Stimulated activated naive CD8-positive, alpha-beta T cell treated with anti-CD3 and anti-CD28 coated beads, Interleukin-15, amount 100 ng/mL, for 72 hours (primary cell): ENCODE results near the gene ZNF524.

ENCODE experiments used
- ATAC-seq: fragments of 150-1000 bp; cut with Tn5 transposase; 2 replicates; pipeline ENCODE4 v1.10.0; 2021; ENCODE audit warnings: mild to moderate bottlenecking, moderate library complexity
- DNase-seq, 2 donors: peaks; one replicate each; pipeline ENCODE4 v3.0.0; 2021 to 2022
- H3K27ac Mint-ChIP-seq, 2 donors: one replicate each; pipeline ENCODE4 v1.8.0; 2022; ENCODE audit warnings: mild to moderate bottlenecking in 2 of 2, mixed read lengths in 2 of 2, moderate library complexity in 2 of 2
- H3K27me3 Mint-ChIP-seq: one replicate; pipeline ENCODE4 v1.8.0; 2022; ENCODE audit warnings: mixed read lengths
- H3K4me1 Mint-ChIP-seq: one replicate; pipeline ENCODE4 v1.8.0; 2022; ENCODE audit warnings: mild to moderate bottlenecking, mixed read lengths
- H3K4me3 Mint-ChIP-seq, 2 donors: one replicate each; pipeline ENCODE4 v1.8.0; 2022; ENCODE audit warnings: mild to moderate bottlenecking in 2 of 2, mixed read lengths in 2 of 2, moderate library complexity in 1 of 2
- H3K9me3 Mint-ChIP-seq, 2 donors: one replicate each; pipeline ENCODE4 v1.8.0; 2022; ENCODE audit warnings: mixed read lengths in 2 of 2

Gene ZNF524

DNA sequence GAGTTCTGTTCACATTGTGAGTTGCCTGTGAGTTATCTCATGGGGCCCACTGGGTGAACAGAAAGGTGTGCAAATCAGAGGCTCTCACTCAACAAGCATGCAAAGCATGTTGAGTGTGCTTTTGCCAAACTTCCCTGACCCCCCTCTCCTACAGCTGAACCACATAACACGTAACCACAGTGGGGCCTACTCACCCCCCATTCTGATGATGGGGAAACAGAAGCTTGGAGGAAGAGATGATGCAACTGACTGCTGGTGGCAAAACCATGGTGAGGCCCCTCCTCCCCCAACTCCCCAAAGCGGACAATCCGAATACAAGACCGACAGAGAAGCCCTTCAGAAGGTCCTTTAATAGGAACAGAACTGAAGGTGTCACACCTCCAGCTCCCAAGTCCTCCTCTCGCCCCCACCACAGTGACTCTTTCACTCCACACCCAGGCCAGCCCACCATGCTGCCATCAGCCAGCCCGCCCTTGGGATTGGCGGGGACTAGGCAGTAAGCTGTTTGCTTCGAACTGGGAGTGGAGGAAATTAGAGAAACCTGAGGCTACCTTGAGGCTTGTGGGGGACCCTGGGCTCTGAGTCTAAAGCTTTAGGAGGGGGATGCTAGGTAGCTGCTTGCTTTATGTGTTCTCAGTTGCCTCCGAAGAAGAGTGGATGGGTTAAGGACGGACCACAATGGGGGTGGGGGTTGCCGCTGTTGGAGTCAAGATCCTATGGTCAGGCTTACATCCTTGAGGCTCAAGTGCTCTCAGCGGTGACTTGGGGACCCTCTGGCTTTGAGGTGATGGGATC is 20.5 kb downstream of the ZNF524 start:
- ATAC-seq (peak; percentile 63), DNase-seq (peak; percentile 52 to 71)
- H3K4me3 Mint-ChIP-seq = peak overlapping the region; percentile 54 to 60
- H3K4me1 Mint-ChIP-seq = peaks cover 57% of the 10 kb centered on the region
- no peaks in the 10 kb centered on the region for H3K27me3 Mint-ChIP-seq
- peaks cover 3 to 6% of the 10 kb centered on the region in 2 donors for H3K9me3 Mint-ChIP-seq
- H3K27ac Mint-ChIP-seq = peak overlapping the region; percentile 89 to 95

DNA sequence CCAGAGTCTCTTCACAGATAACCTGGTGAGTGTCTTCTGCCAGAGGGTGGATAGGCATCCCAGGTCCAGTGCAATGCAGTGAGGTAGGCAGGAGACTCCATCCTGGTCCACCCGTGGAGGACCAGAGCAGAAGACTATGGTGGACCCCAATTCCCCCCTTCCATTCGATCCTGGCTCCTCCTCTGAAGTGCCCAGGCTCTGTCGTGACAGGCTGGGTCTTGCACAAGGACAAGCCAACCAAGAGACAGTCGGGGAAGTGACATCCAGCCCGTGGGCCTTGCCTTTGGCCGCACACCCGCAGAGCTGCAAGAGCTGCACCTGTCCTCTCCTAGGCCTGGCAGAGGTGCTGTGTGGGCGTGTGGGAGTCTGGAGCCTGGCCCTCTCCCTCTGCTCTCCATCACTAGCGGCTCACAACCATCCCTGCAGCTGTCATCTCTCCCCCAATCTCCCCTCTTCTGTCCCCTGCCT is 21.2 kb downstream of the ZNF524 start:
- H3K27ac Mint-ChIP-seq = peak overlapping the region in 1 of 2 donors; percentile 95
- ATAC-seq (no peak), DNase-seq (no peak)
- H3K9me3 Mint-ChIP-seq = peaks cover 3 to 6% of the 10 kb centered on the region in 2 donors
- peak overlapping the region in 1 of 2 donors; percentile 54 for H3K4me3 Mint-ChIP-seq
- no peaks in the 10 kb centered on the region for H3K27me3 Mint-ChIP-seq
- H3K4me1 Mint-ChIP-seq = peaks cover 61% of the 10 kb centered on the region

DNA sequence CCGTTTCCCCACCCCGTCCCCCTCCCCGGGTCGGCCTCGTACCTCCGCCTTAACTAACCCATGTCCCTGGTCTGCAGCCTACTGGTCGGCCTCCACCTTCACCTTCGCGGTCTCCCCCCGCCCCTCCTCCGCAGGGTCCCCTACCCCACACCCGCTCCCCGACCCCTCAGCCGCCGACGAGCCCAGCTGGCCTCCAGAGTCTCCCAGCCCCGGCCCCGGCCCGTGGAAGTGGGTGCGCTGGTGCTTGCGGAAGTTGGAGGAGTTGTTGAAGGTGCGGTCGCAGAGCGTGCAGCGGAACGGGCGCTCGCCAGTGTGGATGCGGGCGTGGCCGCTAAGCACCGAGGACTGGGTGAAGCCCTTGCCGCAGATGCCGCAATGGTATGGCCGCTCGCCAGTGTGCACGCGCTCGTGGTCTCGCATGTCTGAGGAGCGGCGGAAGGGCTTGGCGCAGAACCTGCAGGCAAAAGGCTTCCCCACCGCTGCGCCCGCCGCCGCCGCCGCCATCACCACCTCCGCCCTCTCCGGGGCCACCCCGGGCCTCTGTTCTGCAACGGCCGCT is 21.7 kb downstream of the ZNF524 start:
- Mint-ChIP-seq H3K27me3 (no peaks in the 10 kb centered on the region), H3K9me3 (peaks cover 3 to 6% of the 10 kb centered on the region in 2 donors), H3K27ac (no peak overlapping the region), H3K4me1 (peaks cover 66% of the 10 kb centered on the region), H3K4me3 (no peak overlapping the region)
- ATAC-seq (no peak), DNase-seq (no peak)

GRCh38 chr19:55622242-55622969 is 22.3 kb downstream of the ZNF524 start:
- no peak overlapping the region for H3K27ac Mint-ChIP-seq
- no peaks in the 10 kb centered on the region for H3K27me3 Mint-ChIP-seq
- ATAC-seq (peak; percentile 16), DNase-seq (no peak)
- H3K4me3 Mint-ChIP-seq = no peak overlapping the region
- H3K9me3 Mint-ChIP-seq = peaks cover 3 to 6% of the 10 kb centered on the region in 2 donors
- peaks cover 71% of the 10 kb centered on the region for H3K4me1 Mint-ChIP-seq

DNA sequence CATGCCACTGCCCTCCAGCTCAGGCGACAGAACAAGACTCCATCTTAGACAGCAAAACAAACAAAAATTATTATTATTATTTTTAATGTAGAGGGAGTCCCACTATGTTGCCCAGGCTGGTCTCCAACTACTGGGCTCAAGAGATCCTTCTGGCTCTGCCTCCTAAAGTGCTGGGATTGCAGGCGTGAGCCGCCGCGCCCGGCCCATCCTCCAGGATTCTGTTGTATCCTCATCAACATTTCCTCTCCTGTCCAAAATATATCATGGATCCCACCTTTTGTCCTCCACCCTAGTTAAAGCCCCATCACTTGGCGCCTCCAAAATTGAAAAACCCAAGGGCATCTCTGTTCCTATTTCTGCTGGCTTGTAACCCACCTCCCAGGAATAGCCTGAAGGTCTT is 23.0 kb downstream of the ZNF524 start:
- H3K27ac Mint-ChIP-seq = no peak overlapping the region
- DNase-seq = no peak
- no peak for ATAC-seq
- H3K27me3 Mint-ChIP-seq = peaks cover 7% of the 10 kb centered on the region
- no peak overlapping the region for H3K4me3 Mint-ChIP-seq
- peaks cover 3 to 6% of the 10 kb centered on the region in 2 donors for H3K9me3 Mint-ChIP-seq
- peaks cover 71% of the 10 kb centered on the region for H3K4me1 Mint-ChIP-seq

GRCh38 chr19:55623561-55623960 is 23.5 kb downstream of the ZNF524 start:
- H3K4me1 Mint-ChIP-seq = peaks cover 68% of the 10 kb centered on the region
- ATAC-seq (no peak), DNase-seq (no peak)
- H3K9me3 Mint-ChIP-seq = peaks cover 3 to 6% of the 10 kb centered on the region in 2 donors
- peaks cover 9% of the 10 kb centered on the region for H3K27me3 Mint-ChIP-seq
- H3K27ac Mint-ChIP-seq = no peak overlapping the region
- H3K4me3 Mint-ChIP-seq = no peak overlapping the region

GRCh38 chr19:55624109-55625003 is 24.3 kb downstream of the ZNF524 start, which contains the start of gene ZNF784:
Gene ZNF784 (minus strand): TSS chr19:55624566. CDS start chr19:55624561, 5 bp downstream.
- H3K4me1 Mint-ChIP-seq = peaks cover 62% of the 10 kb centered on the region
- ATAC-seq = peak; percentile 65

DNA sequence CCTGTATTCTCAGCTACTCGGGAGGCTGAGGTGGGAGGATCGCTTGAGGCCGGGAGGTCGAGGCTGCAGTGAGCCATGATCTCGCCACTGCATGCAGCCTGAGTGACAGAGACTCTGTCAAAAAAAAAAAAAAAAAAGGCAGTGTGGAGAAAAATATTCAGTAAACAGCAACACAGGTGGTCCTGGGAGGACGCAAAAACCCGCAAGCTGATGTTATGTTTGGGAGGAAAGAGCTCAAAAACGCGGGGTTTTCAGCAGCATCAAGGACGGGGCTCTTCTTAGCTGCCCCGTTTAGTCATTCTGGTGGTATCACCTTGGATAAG is 24.9 kb downstream of the ZNF524 start:
- peak overlapping the region in 1 of 2 donors; percentile 99 for H3K27ac Mint-ChIP-seq
- no peak for ATAC-seq
- peaks cover 9% of the 10 kb centered on the region for H3K27me3 Mint-ChIP-seq
- peaks cover 56% of the 10 kb centered on the region for H3K4me1 Mint-ChIP-seq
- H3K4me3 Mint-ChIP-seq = peak overlapping the region; percentile 91 to 96
- peaks cover 3 to 6% of the 10 kb centered on the region in 2 donors for H3K9me3 Mint-ChIP-seq
- DNase-seq = no peak

More at GRCh38 chr19:55624109-55625003, 24.3 kb downstream of the ZNF524 start, which contains the start of gene ZNF784:
- H3K27ac Mint-ChIP-seq = peak within 1 kb of the TSS; percentile 99
- peak within 1 kb of the TSS; percentile 91 to 96 for H3K4me3 Mint-ChIP-seq
- DNase-seq = peak; percentile 93
- peaks cover 3 to 6% of the 10 kb centered on the region in 2 donors for H3K9me3 Mint-ChIP-seq
- peaks cover 9% of the 10 kb centered on the region for H3K27me3 Mint-ChIP-seq

DNA sequence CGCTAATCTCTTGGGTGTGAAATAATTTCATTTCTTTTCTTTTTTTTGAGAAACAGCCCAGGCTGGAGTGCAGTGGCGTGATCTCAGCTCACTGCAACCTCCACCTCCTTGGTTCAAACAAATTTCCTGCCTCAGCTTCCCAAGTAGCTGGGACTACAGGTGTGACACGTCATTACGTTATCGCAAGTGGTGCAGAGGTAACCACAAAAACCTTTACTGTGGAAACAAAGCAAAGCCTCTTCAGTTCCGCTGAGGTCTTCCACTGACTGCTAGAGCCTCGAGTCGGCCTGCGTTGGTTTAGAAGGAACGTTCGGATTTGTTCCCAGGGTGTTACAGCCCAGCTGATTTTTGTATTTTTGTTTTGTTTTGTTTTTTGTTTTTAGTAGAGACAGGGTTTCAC is 26.3 kb downstream of the ZNF524 start:
- peaks cover 3 to 6% of the 10 kb centered on the region in 2 donors for H3K9me3 Mint-ChIP-seq
- peak overlapping the region; percentile 65 to 66 for H3K4me3 Mint-ChIP-seq
- peak; percentile 75 for ATAC-seq
- peaks cover 9% of the 10 kb centered on the region for H3K27me3 Mint-ChIP-seq
- H3K4me1 Mint-ChIP-seq = peaks cover 44% of the 10 kb centered on the region
- H3K27ac Mint-ChIP-seq = no peak overlapping the region
- DNase-seq = peak; percentile 47 to 67

- Mint-ChIP-seq H3K4me1 (peaks cover 49% of the 10 kb centered on the region), H3K27ac (no peak overlapping the region), H3K9me3 (no peaks in the 10 kb centered on the region), H3K4me3 (peak overlapping the region; percentile 16 to 28), H3K27me3 (peaks cover 9% of the 10 kb centered on the region)
- DNase-seq (peak; percentile 86 to 87), ATAC-seq (peak; percentile 70)
Observed at GRCh38 chr19:55632463-55632834, 32.4 kb downstream of the ZNF524 start.

GRCh38 chr19:55633861-55634260 is 33.8 kb downstream of the ZNF524 start:
- H3K27me3 Mint-ChIP-seq = no peaks in the 10 kb centered on the region
- H3K4me3 Mint-ChIP-seq = no peak overlapping the region
- ATAC-seq (no peak), DNase-seq (no peak)
- peaks cover 59% of the 10 kb centered on the region for H3K4me1 Mint-ChIP-seq
- H3K9me3 Mint-ChIP-seq = peaks cover 0 to 6% of the 10 kb centered on the region in 2 donors
- no peak overlapping the region for H3K27ac Mint-ChIP-seq

GRCh38 chr19:55635334-55635717 is 35.2 kb downstream of the ZNF524 start:
- no peak for ATAC-seq
- no peak for DNase-seq
- Mint-ChIP-seq H3K27me3 (no peaks in the 10 kb centered on the region), H3K9me3 (peaks cover 0 to 6% of the 10 kb centered on the region in 2 donors), H3K27ac (peak overlapping the region; percentile 100), H3K4me1 (peaks cover 72% of the 10 kb centered on the region), H3K4me3 (peak overlapping the region; percentile 96 to 99)

GRCh38 chr19:55635856-55636440 is 35.9 kb downstream of the ZNF524 start:
- H3K27me3 Mint-ChIP-seq = no peaks in the 10 kb centered on the region
- no peak for DNase-seq
- H3K4me1 Mint-ChIP-seq = peaks cover 74% of the 10 kb centered on the region
- peaks cover 0 to 6% of the 10 kb centered on the region in 2 donors for H3K9me3 Mint-ChIP-seq
- H3K27ac Mint-ChIP-seq = peak overlapping the region; percentile 100
- no peak for ATAC-seq
- peak overlapping the region; percentile 96 to 99 for H3K4me3 Mint-ChIP-seq

DNA sequence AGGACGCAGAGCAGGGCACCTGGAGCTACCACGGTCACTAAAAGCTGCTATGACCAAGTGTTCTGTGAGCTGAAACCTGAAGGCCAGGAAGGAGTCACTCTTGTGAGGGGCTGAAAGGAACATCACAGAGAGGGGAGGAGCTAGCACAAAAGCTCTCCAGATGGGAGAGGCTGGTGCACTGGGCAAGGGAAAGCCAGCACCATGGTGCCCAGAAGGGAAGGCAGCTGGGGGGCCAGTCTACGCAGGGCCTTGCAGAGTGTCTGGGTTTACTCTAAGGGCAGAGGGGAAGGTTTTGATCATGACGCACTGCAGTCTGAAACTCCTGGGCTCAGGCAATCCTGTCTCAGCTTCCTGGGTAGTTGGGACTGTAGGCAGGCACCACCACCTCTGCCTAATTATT is 36.6 kb downstream of the ZNF524 start:
- DNase-seq (no peak), ATAC-seq (no peak)
- Mint-ChIP-seq H3K4me1 (peaks cover 69% of the 10 kb centered on the region), H3K4me3 (peak overlapping the region; percentile 96 to 99), H3K9me3 (peaks cover 0 to 6% of the 10 kb centered on the region in 2 donors), H3K27me3 (no peaks in the 10 kb centered on the region), H3K27ac (peak overlapping the region; percentile 85 to 100)
